IMR-90 (cell line): Measurements from ENCODE around the gene SLC1A7. TPM values are rescaled to one million over a fixed set of nuclear protein-coding genes. Genes with fewer than 3 reads are reported as not detected.

Experiments
- ATAC-seq: fragments of 200-7000 bp; cut with Tn5 transposase; 2 replicates; pipeline ENCODE4 v1.9.1; 2020; ENCODE audit warnings: low read depth, mild to moderate bottlenecking, moderate library complexity
- BruUV-seq: library from RNA; stranded (reverse); fragments of 400-500 nt; replicated peaks from 2 replicates; lab custom pipeline; 2021; lab: Mats Ljungman, UMichigan
- CTCF ChIA-PET: fragments of 300-600 bp; formaldehyde crosslinking; extraction: SDS; loops from one replicate; lab custom pipeline; 2021; ENCODE audit warnings: antibody characterized with exemption; lab: Yijun Ruan, JAX
- POLR2A ChIA-PET: fragments of 300-600 bp; sonication (Branson Sonifier 250); formaldehyde crosslinking; loops from one replicate; lab custom pipeline; 2022; ENCODE audit warnings: antibody characterized with exemption; ENCODE audit not compliant: unreplicated experiment; lab: Charles Lee
- DNase-seq: peaks from one replicate; pipeline ENCODE4 v3.0.0; 2013
- H2AFZ ChIP-seq: replicated peaks from 2 replicates; pipeline ENCODE3; 2013; ENCODE audit warnings: low read length, mild to moderate bottlenecking; ENCODE audit not compliant: poor library complexity
- H2AK5ac ChIP-seq: 2 replicates; pipeline ENCODE4 v1.6.1; 2013; ENCODE audit warnings: low read depth, low read length, inconsistent platforms
- H2AK9ac ChIP-seq: replicated peaks from 2 replicates; pipeline ENCODE3; 2013; ENCODE audit warnings: mild to moderate bottlenecking, low read depth, low read length, moderate library complexity; ENCODE audit not compliant: poor library complexity
- H2BK120ac ChIP-seq: 2 replicates; pipeline ENCODE4 v1.6.1; 2013; ENCODE audit warnings: low read depth, low read length, inconsistent platforms
- H2BK15ac ChIP-seq: 3 replicates; pipeline ENCODE4 v1.6.1; 2013; ENCODE audit warnings: low read depth, low read length, inconsistent platforms
- H2BK20ac ChIP-seq: 2 replicates; pipeline ENCODE4 v1.6.1; 2013; ENCODE audit warnings: low read depth, mild to moderate bottlenecking, inconsistent platforms, low read length, moderate library complexity
- H2BK5ac ChIP-seq: 2 replicates; pipeline ENCODE4 v1.6.1; 2013; ENCODE audit warnings: mild to moderate bottlenecking, low read depth, low read length, inconsistent platforms; ENCODE audit not compliant: poor library complexity, severe bottlenecking
- H3K14ac ChIP-seq: replicated peaks from 2 replicates; pipeline ENCODE4 v1.6.1; 2013; ENCODE audit warnings: low read depth, low read length, inconsistent platforms
- H3K18ac ChIP-seq: 2 replicates; pipeline ENCODE4 v1.6.1; 2013; ENCODE audit warnings: low read depth, low read length, control low read depth
- H3K23ac ChIP-seq: 2 replicates; pipeline ENCODE4 v1.6.1; 2013; ENCODE audit warnings: low read depth, low read length, inconsistent platforms
- H3K27ac ChIP-seq: 2 replicates; pipeline ENCODE4 v1.5.1; 2013; ENCODE audit warnings: mild to moderate bottlenecking, control low read depth, low read length; ENCODE audit not compliant: insufficient read depth
- H3K27me3 ChIP-seq: 2 replicates; pipeline ENCODE4 v1.6.1; 2013; ENCODE audit warnings: low read length; ENCODE audit not compliant: control insufficient read depth, insufficient read depth
- H3K36me3 ChIP-seq: 2 replicates; pipeline ENCODE4 v1.6.1; 2013; ENCODE audit warnings: low read length, mixed read lengths; ENCODE audit not compliant: control insufficient read depth, insufficient read depth
- H3K4ac ChIP-seq: 2 replicates; pipeline ENCODE4 v1.6.1; 2013; ENCODE audit warnings: low read depth, low read length, inconsistent platforms
- H3K4me1 ChIP-seq: 2 replicates; pipeline ENCODE4 v1.6.1; 2013; ENCODE audit warnings: low read length, mixed read lengths; ENCODE audit not compliant: control insufficient read depth, insufficient read depth
- H3K4me2 ChIP-seq: 2 replicates; pipeline ENCODE4 v1.6.1; 2013; ENCODE audit warnings: low read depth, mild to moderate bottlenecking, control low read depth, low read length, moderate library complexity
- H3K4me3 ChIP-seq: 2 replicates; pipeline ENCODE4 v1.5.1; 2013; ENCODE audit warnings: low read depth, mild to moderate bottlenecking, control low read depth, low read length, moderate library complexity; ENCODE audit not compliant: insufficient read depth
- H3K56ac ChIP-seq: 2 replicates; pipeline ENCODE4 v1.6.1; 2013; ENCODE audit warnings: low read length, inconsistent platforms; ENCODE audit not compliant: insufficient read depth; ENCODE audit errors: extremely low read depth
- H3K79me1 ChIP-seq, 2 experiments: 2 replicates each; pipeline ENCODE4 v1.6.1; 2013; ENCODE audit warnings: low read length in 2 of 2, inconsistent platforms in 1 of 2, low read depth in 1 of 2
- H3K9ac ChIP-seq: 2 replicates; pipeline ENCODE4 v1.6.1; 2013; ENCODE audit warnings: low read depth, low read length, control low read depth
- H3K9me1 ChIP-seq: 2 replicates; pipeline ENCODE4 v1.6.1; 2013; ENCODE audit warnings: low read length, inconsistent platforms; ENCODE audit not compliant: insufficient read depth
- H3K9me3 ChIP-seq: 2 replicates; pipeline ENCODE4 v1.6.1; 2013; ENCODE audit warnings: low read length; ENCODE audit not compliant: control insufficient read depth, insufficient read depth
- H4K20me1 ChIP-seq: 2 replicates; pipeline ENCODE4 v1.6.1; 2013; ENCODE audit warnings: low read length, inconsistent platforms; ENCODE audit not compliant: insufficient read depth
- H4K5ac ChIP-seq: 2 replicates; pipeline ENCODE4 v1.6.1; 2013; ENCODE audit warnings: mild to moderate bottlenecking, low read depth, low read length, control low read depth
- H4K8ac ChIP-seq, 2 experiments: 2 replicates each; pipeline ENCODE4 v1.6.1; 2013; ENCODE audit warnings: low read depth in 2 of 2, low read length in 2 of 2, control low read depth in 1 of 2, inconsistent platforms in 1 of 2
- H4K91ac ChIP-seq: 2 replicates; pipeline ENCODE4 v1.6.1; 2013; ENCODE audit warnings: low read depth, low read length, inconsistent platforms; ENCODE audit not compliant: insufficient read depth
- BHLHE40 ChIP-seq: fragments of 150-350 bp; IDR thresholded peaks from 2 replicates; pipeline ENCODE4 v1.6.1; 2016; ENCODE audit warnings: mild to moderate bottlenecking, low read depth, low read length
- CEBPB ChIP-seq: IDR thresholded peaks from 2 replicates; pipeline ENCODE4 v1.6.1; 2012; ENCODE audit warnings: low read depth, low read length, improper control_type of control experiment
- CHD1 ChIP-seq: IDR thresholded peaks from 2 replicates; pipeline ENCODE4 v1.6.1; 2012; ENCODE audit warnings: low read depth, low read length, improper control_type of control experiment
- FOS ChIP-seq: fragments of 150-350 bp; IDR thresholded peaks from 2 replicates; pipeline ENCODE4 v1.6.1; 2016; ENCODE audit warnings: low read depth, low read length
- MAFK ChIP-seq: IDR thresholded peaks from 2 replicates; pipeline ENCODE4 v1.6.1; 2012; ENCODE audit warnings: low read depth, low read length, improper control_type of control experiment
- MAZ ChIP-seq: IDR thresholded peaks from 2 replicates; pipeline ENCODE4 v1.6.1; 2012; ENCODE audit warnings: low read depth, mild to moderate bottlenecking, low read length, improper control_type of control experiment, moderate library complexity, borderline replicate concordance
- MXI1 ChIP-seq: IDR thresholded peaks from 2 replicates; pipeline ENCODE4 v1.6.1; 2012; ENCODE audit warnings: low read depth, mild to moderate bottlenecking, low read length, moderate library complexity, borderline replicate concordance
- NFE2L2 ChIP-seq: fragments of 150-350 bp; IDR thresholded peaks from 2 replicates; pipeline ENCODE4 v1.6.1; 2016; ENCODE audit warnings: low read depth, mild to moderate bottlenecking, low read length
- POLR2A ChIP-seq: IDR thresholded peaks from 2 replicates; pipeline ENCODE4 v1.6.1; 2012; ENCODE audit warnings: mild to moderate bottlenecking, low read depth, low read length
- RAD21 ChIP-seq: IDR thresholded peaks from 2 replicates; pipeline ENCODE4 v1.6.1; 2012; ENCODE audit warnings: low read length, improper control_type of control experiment
- RCOR1 ChIP-seq: IDR thresholded peaks from 2 replicates; pipeline ENCODE4 v1.6.1; 2012; ENCODE audit warnings: mild to moderate bottlenecking, low read length, improper control_type of control experiment; ENCODE audit not compliant: insufficient replicate concordance
- RFX5 ChIP-seq: IDR thresholded peaks from 2 replicates; pipeline ENCODE4 v1.8.0; 2012; ENCODE audit warnings: low read depth, mild to moderate bottlenecking, low read length, moderate library complexity
- SMC3 ChIP-seq: fragments of 150-350 bp; IDR thresholded peaks from 2 replicates; pipeline ENCODE4 v1.6.1; 2016; ENCODE audit warnings: low read depth, mild to moderate bottlenecking, antibody characterized with exemption, low read length, moderate library complexity
- WGBS, 2 experiments: methylation state at CpG; one replicate each; pipeline versions ENCODE4 v1.1.5 to v1.1.7; 2013; ENCODE audit warnings: missing lambda C conversion rate in 2 of 2; ENCODE audit not compliant: insufficient read length in 1 of 2; ENCODE audit errors: extremely low coverage in 2 of 2; 5-methylcytosine and 5-hydroxymethylcytosine counted together
- dilution Hi-C: fragments of 300-500 bp; cut with HindIII; formaldehyde crosslinking; loops from one replicate; pipeline ENCODE4 v1.14.3; 2018; ENCODE audit warnings: low sequenced_read_pairs; ENCODE audit not compliant: unreplicated experiment
- in situ Hi-C: fragments of 300-500 bp; cut with MboI; formaldehyde crosslinking; loops from 3 replicates; pipeline ENCODE4 v1.14.3; 2019; ENCODE audit warnings: low sequenced_read_pairs, inconsistent platforms, mixed read lengths
- intact Hi-C: fragments of 100-400 bp; cut with micrococcal nuclease; formaldehyde crosslinking; loops from 2 replicates; pipeline ENCODE4 v1.10.0; 2022
- polyA plus RNA-seq, 3 experiments: library from polyadenylated mRNA; depleted of rRNA; stranded (reverse); fragments of >200 nt; gene quantifications; 2 replicates each; pipeline ENCODE4 v1.2.3, GENCODE V29; 2012; ENCODE audit warnings: low replicate concordance in 1 of 3
- total RNA-seq: library from RNA; depleted of rRNA; stranded (reverse); fragments of >200 nt; gene quantifications from 2 replicates; pipeline ENCODE4 v1.2.3, GENCODE V29; 2012
- TF ChIP-seq, protein P1 (sequence below): fragments of 150-350 bp; IDR thresholded peaks from 2 replicates; pipeline ENCODE4 v1.6.1; 2017; ENCODE audit warnings: mild to moderate bottlenecking, antibody characterized with exemption, low read length, low read depth
- TF ChIP-seq, protein P2 (sequence below): fragments of 150-350 bp; IDR thresholded peaks from 2 replicates; pipeline ENCODE4 v1.6.1; 2016; ENCODE audit warnings: low read depth, mild to moderate bottlenecking, low read length, moderate library complexity, borderline replicate concordance

SLC1A7 gene
- total and polyA plus RNA-seq, 2 of the 4 experiments (the other 2 are of a cell fraction), result 0.05 TPM; not detected in 1

DNA sequence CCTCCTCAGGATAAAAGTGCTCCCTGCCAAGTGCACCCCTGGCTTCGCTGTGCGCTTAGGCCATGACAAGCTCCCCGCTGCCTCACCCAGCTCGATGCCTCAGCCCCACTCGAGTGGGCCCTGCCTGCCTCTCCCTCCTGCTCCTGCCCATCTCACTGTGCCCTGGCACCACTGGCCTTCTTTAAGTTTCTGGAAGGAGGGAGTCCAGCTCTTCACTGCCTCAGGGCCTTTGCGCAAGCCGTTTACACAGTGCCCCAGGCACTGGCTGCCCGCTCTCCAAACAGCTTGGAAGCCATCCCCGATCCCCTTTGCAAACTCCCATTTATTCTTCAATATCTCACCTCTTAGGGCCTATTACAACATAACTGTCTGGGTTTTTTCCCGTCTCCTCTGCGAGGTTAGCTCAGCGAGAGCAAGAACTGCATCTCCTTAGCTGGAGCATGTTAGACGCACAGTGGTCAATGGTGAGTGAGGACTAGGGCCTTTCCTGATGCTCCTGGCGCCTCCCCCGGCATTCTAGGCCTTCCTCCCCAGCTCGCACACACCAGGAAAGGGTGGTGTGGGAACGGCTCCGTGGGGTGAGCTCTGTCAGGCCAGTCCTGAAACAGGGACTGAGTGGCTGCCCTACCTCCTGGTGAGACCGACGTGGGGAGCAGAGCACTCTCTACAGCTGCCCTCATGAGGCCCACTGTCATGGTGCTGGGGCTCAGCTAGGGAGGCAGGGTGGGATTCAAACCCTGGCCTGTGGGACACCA lies 48.5 kb downstream of the SLC1A7 start:
- H3K27ac ChIP-seq, result no peak overlapping the region
- peak overlapping the region; percentile 35; the same call in 2 of the 3 replicates for H2BK15ac ChIP-seq
- intact Hi-C loops, result no loop called here
- peaks cover 10% of the 10 kb centered on the region for H3K4me1 ChIP-seq
- H2AK5ac ChIP-seq, result peak overlapping the region; percentile 67
- H2AFZ ChIP-seq, result peak overlapping the region; percentile 41
- in situ Hi-C loops, result no loop called here
- H3K4me3 ChIP-seq, result no peak overlapping the region
- dilution Hi-C loops, result no loop called here
- H3K27me3 ChIP-seq, result no peaks in the 10 kb centered on the region
- H3K14ac ChIP-seq, result no peak overlapping the region
- H4K5ac ChIP-seq, result no peak overlapping the region
- H3K23ac ChIP-seq, result 0 out of 2 replicates have a peak overlapping the region, but pooled peaks have one; percentile 12
- H3K9me1 ChIP-seq, result peaks cover 18% of the 10 kb centered on the region
- no peak overlapping the region for H2BK120ac ChIP-seq
- peak overlapping the region; percentile 60; the same call in 1 of the 2 replicates for H4K91ac ChIP-seq
- H4K8ac ChIP-seq, result no peak overlapping the region
- no peak overlapping the region for H3K56ac ChIP-seq
- no peak overlapping the region for H2BK5ac ChIP-seq
- H2BK20ac ChIP-seq, result 0 out of 2 replicates have a peak overlapping the region, but pooled peaks have one; percentile 48
- BruUV-seq, result no TSS peak
- H3K18ac ChIP-seq, result no peak overlapping the region
- WGBS, 2 experiments, result 93% methylated on average over 6 of the region's 20 CpGs; no CpG with 5 or more reads in 1 of the 2 experiments
- H3K79me1 ChIP-seq, result no peaks in the 10 kb centered on the region
- no peaks in the 10 kb centered on the region for H3K9me3 ChIP-seq
- H3K36me3 ChIP-seq, result no peaks in the 10 kb centered on the region
- peak overlapping the region; percentile 23; the same call in 1 of the 2 replicates for H3K4ac ChIP-seq
- peak overlapping the region; percentile 75 for H2AK9ac ChIP-seq
- H3K9ac ChIP-seq, result no peak overlapping the region
- ChIA-PET CTCF (no interaction called here), POLR2A (no interaction called here)
- no peak for ATAC-seq
- H4K20me1 ChIP-seq, result no peaks in the 10 kb centered on the region
- H3K4me2 ChIP-seq, result no peak overlapping the region
- DNase-seq, result no peak
- TF ChIP-seq RAD21 (no peak), CEBPB (no peak), MXI1 (no peak), CHD1 (no peak), RFX5 (no peak), BHLHE40 (no peak), MAZ (no peak), MAFK (no peak), RCOR1 (no peak), SMC3 (no peak), FOS (no peak), POLR2A (no peak), NFE2L2 (no peak)
- TF ChIP-seq, protein P1, sequence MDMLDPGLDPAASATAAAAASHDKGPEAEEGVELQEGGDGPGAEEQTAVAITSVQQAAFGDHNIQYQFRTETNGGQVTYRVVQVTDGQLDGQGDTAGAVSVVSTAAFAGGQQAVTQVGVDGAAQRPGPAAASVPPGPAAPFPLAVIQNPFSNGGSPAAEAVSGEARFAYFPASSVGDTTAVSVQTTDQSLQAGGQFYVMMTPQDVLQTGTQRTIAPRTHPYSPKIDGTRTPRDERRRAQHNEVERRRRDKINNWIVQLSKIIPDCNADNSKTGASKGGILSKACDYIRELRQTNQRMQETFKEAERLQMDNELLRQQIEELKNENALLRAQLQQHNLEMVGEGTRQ, result no peak
- TF ChIP-seq, protein P2, sequence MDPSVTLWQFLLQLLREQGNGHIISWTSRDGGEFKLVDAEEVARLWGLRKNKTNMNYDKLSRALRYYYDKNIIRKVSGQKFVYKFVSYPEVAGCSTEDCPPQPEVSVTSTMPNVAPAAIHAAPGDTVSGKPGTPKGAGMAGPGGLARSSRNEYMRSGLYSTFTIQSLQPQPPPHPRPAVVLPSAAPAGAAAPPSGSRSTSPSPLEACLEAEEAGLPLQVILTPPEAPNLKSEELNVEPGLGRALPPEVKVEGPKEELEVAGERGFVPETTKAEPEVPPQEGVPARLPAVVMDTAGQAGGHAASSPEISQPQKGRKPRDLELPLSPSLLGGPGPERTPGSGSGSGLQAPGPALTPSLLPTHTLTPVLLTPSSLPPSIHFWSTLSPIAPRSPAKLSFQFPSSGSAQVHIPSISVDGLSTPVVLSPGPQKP, result no peak
